Measurements from ENCODE around the gene ACSM4. TPM values are rescaled to one million over a fixed set of nuclear protein-coding genes. Genes with fewer than 3 reads are reported as not detected.

The ACSM4 gene
- total and polyA plus RNA-seq, 2 of the 13 experiments (the other 11 are each of a cell fraction or from before 2014, with no cell fraction given), result not detected

- ChIA-PET CTCF (ENCODE audit: low intra/inter-chr PET ratio, low total read pairs) (no interaction called here), POLR2A (no interaction called here)
- Histone ChIP-seq H3K4me1 (ENCODE audit: insufficient read depth, low read length) (no peaks in the 10 kb centered on the region), H3K79me2 (ENCODE audit: insufficient read depth, low read length) (no peaks in the 10 kb centered on the region), H3K36me3 (replicated peaks in 1 of 2; ENCODE audit: control insufficient read depth in 1 of 2, insufficient read depth in 2 of 2, low read length in 2 of 2) (no peaks in the 10 kb centered on the region), H3K27ac (ENCODE audit: extremely low read length, insufficient read depth, low read length) (no peak overlapping the region), H3K4me3 (replicated peaks in 1 of 3; ENCODE audit: insufficient read depth in 1 of 3, low read depth in 2 of 3, low read length in 3 of 3) (no peak overlapping the region), H4K20me1 (ENCODE audit: insufficient read depth, low read length) (no peaks in the 10 kb centered on the region), H2AFZ (ENCODE audit: low read length) (no peak overlapping the region), H3K9me3 (ENCODE audit: low read length) (no peaks in the 10 kb centered on the region), H3K9ac (ENCODE audit: insufficient read depth, low read depth, low read length) (no peak overlapping the region), H3K27me3 (ENCODE audit: control insufficient read depth in 1 of 2, insufficient read depth in 2 of 2, low read length in 2 of 2) (peaks cover 0 to 7% of the 10 kb centered on the region in 2 experiments; a peak in 1 of 5 replicates), H3K4me2 (ENCODE audit: low read depth, low read length) (no peak overlapping the region)
- ATAC-seq (no peak), DNase-seq (ENCODE audit: low spot score) (no peak), FAIRE-seq (no peak)
- 6% methylated on average over 2 of the region's 2 CpGs for WGBS (ENCODE audit: low lambda C conversion rate)
- intact Hi-C loops (cut with micrococcal nuclease; ENCODE audit: unreplicated experiment), result no loop called here
- no TSS peak for BruUV-seq (replicated peaks)
- in situ Hi-C loops (cut with HindIII; ENCODE audit: extremely low pct_ligation_motif_present, low pct_unique_long_range_greater_than_20kb), result no loop called here
- no peak for TF ChIP-seq ZBTB26 (CRISPR knock-in tag; IDR thresholded peaks at IDR 0.05; ENCODE audit: borderline replicate concordance)
- TF ChIP-seq PRDM15 (CRISPR knock-in tag; IDR thresholded peaks at IDR 0.05), result no peak
- TF ChIP-seq FOXC1 (CRISPR knock-in tag; IDR thresholded peaks at IDR 0.05; ENCODE audit: borderline replicate concordance), result no peak
- no peak for TF ChIP-seq DMTF1 (CRISPR knock-in tag; IDR thresholded peaks at IDR 0.05)
- no peak for TF ChIP-seq ZNF101 (CRISPR knock-in tag; IDR thresholded peaks at IDR 0.05; ENCODE audit: borderline replicate concordance, low read depth)
- TF ChIP-seq ZBTB38 (CRISPR knock-in tag; IDR thresholded peaks at IDR 0.05), result no peak
- no peak for TF ChIP-seq ZBTB44 (CRISPR knock-in tag; IDR thresholded peaks at IDR 0.05)
- no peak for TF ChIP-seq BCLAF1 (IDR thresholded peaks at IDR 0.05)
- no peak for TF ChIP-seq HMG20A (CRISPR knock-in tag; IDR thresholded peaks at IDR 0.05; ENCODE audit: borderline replicate concordance)
- no peak for TF ChIP-seq TBX3 (IDR thresholded peaks at IDR 0.05; ENCODE audit: borderline replicate concordance)
- TF ChIP-seq RBM39 (IDR thresholded peaks at IDR 0.05; ENCODE audit: low read depth, low read length, poor library complexity, severe bottlenecking), result no peak
- TF ChIP-seq ZNF747 (CRISPR knock-in tag; IDR thresholded peaks at IDR 0.05; ENCODE audit: borderline replicate concordance), result no peak
- no peak for TF ChIP-seq PITX1 (CRISPR knock-in tag; IDR thresholded peaks at IDR 0.05)
These were observed 642 bp upstream of the ACSM4 start for GRCh38 chr12:7303230-7303629.

Measured in HepG2 (cell line).